Activated CD8-positive, alpha-beta memory T cell treated with anti-CD3 and anti-CD28 coated beads, Interleukin-2, amount 50 U/mL, for 24 hours (primary cell): ENCODE data around the gene KRT17.
A peak's percentile ranks its signal among the peaks of the same experiment; 100 is the strongest.

Experiments used
- DNase-seq: peaks from one replicate; pipeline ENCODE4 v3.0.0-alpha.2; 2020; ENCODE audit errors: extremely low read depth

KRT17 gene

DNA sequence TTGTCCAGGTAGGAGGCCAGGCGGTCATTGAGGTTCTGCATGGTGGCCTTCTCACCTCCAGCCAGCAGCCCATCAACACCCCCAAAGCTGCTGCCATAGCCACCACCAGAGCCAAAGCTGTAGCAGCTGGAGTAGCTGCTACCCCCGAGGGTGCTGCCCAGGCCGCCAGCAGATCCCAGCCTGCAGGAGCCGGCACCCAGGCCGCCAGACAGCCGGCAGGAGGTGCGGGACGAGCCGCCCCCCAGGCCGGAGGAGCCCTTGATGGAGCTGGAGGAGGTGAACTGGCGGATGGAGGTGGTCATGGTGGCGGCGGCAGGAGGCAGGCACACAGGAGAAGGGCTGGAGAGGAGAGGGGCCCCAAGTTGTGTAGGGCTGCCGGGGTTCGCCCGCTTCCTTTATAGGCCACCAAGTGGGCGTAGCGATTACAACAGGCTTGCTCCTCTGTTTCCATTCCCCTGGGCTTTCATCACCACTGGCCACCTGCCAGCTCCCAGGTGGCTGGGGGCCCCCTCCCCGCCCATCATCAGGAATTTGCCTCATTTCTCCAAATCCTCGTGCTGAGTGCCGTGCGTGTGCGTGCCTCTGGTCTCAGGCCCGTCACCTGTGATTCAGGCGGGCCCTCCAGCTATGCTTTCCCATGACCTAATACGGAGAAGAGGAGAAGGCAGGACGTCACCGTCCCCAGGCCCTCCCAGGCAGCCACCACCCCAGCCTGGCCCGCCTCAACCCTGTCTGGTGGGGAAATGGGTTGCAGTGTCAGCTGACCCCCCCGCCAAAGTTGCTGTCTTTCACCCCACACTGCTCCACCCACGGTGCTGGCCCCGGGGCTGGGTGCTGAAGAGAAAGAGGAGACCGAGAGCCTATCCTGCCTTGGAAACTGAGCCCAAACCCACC is at the start of gene KRT17:
Gene KRT17 (minus strand): TSS at position 368 of the 894 bp plus-strand sequence. CDS start 66 bp downstream, at position 302.
- no peak for DNase-seq

DNA sequence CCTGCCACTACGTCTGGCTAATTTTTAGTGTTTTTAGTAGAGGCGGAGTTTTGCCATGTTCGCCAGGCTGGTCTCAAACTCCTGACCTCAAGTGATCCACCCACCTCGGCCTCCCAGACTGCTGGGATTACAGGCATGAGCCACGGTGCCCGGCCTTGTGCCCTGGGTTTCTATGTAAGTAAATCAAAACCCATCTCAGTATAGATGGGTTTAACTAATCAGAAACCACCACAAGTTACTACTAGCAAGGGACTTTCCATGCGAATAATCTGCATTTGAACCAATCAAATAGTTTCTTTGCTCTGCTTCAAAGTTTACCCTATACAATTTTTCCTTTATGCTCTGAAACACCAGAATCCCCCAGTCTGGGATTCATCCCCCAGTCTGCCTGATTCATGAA is 47.8 kb upstream of the KRT17 start:
- no peak for DNase-seq

DNA sequence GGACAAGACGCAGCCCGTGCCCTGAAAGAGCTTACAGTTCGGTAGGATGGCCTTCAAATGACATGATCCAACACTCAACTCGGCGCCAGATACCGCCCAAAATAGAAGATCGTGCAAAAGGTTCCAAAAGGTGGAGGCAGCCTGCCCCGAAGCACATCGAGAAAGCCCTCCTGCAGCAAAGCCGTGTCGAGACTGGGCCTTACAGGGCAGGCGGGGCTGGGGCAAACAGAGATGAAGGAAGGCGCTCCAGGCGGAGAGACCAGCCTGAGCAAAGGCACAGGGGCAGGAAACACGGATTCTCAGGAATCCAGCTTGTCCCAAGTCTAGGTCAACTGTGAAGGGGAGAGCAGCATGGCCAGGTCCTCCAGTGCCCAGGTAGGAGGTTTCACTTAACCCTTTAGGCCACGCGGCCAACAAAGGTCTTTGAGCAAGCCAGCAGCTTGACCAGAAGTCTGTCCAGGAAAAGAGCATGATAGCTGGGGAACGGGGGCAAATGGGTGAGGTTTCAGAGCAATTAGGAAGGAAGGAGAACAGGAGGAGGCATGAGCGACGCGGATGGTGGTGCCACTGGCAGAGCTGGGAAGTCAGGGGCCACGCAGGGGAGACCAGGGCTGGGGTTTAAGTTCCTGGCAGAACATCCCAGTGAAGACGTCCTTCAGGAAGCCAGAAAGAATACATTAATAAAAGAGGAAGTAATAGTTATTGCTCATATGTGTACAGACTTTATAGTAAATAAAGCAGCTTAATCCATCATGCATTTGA is 43.1 kb upstream of the KRT17 start:
- no peak for DNase-seq

DNA sequence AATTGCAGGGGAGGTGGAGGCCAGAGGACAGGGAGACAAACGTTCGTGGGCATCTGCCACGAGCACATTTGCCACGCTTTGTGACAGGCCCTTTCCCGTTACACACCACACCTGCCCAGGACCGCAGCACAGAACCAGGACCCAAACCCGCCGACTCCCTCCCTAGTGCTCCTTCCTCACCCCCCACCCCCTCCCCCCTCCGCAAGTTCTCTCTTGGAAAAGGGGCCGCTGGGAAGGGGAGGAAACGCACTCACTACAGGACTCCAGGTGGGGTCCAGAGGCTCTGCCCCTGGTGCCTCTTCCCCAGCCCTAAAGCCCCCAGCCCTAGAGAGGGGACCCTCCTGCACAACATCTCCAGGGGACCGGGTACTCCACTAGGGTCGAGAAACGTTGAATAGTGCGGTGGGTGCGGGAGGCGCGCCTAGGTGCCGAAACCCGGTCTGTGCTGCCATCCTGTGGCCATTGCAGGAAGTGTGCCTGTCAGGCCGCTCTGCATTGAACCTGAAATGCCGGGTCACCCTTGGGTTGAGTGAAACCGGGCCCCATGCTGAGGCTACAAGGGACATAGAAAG is 42.4 kb upstream of the KRT17 start:
- DNase-seq: peak; percentile 70

DNA sequence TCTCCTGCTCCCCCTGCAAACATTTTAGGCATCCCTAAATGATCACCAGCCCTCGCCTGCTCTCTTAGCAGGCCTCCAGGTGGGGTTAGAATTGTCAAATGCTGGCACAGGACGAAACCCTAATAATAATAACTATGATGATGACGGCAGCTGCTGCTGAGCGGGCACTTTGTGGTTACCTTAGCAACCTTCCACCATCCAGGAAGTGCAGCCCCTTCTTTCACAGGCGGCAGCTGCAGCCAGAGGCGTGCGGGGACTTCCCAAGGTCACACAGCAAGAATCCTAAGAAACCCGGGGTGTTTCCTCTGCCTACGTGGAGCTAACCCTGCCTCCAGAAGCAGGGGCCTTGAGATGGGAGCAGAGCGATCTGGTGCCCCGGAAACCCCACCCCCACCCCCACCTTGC is 41.9 kb upstream of the KRT17 start:
- peak; percentile 39 for DNase-seq

DNA sequence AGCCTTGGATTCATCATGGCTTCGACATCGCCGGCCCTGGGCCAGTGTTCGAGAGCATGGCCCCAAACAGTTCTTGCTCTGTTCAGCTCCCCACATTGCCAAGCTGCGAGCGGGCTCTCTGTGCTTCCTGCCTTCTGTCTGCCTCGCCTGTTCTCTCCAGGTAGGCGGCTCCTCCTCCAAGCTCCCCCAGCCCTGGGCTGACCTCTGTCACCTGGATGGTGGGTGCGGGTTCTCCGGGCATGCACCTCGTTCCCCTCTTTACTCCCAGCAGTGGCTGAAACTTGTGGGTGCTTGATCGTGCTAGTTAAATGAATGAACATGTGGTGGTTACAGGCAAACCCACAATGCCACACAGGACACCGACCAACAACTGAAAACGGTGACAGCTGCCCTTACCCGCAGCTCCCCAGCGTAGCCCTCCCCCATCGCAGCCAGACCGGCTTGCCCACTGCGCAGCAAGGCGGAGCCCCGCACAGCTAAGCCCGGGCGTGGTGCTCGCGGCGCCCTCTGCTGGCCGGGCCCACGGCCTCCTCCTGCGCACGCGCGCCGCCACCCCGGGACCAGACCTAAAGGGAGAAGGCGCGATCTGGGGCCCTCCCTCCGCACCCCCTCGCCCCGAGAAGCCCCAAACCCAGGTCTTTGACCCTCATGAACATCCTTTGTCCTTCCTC is 41.3 kb upstream of the KRT17 start:
- peak; percentile 59 for DNase-seq

DNA sequence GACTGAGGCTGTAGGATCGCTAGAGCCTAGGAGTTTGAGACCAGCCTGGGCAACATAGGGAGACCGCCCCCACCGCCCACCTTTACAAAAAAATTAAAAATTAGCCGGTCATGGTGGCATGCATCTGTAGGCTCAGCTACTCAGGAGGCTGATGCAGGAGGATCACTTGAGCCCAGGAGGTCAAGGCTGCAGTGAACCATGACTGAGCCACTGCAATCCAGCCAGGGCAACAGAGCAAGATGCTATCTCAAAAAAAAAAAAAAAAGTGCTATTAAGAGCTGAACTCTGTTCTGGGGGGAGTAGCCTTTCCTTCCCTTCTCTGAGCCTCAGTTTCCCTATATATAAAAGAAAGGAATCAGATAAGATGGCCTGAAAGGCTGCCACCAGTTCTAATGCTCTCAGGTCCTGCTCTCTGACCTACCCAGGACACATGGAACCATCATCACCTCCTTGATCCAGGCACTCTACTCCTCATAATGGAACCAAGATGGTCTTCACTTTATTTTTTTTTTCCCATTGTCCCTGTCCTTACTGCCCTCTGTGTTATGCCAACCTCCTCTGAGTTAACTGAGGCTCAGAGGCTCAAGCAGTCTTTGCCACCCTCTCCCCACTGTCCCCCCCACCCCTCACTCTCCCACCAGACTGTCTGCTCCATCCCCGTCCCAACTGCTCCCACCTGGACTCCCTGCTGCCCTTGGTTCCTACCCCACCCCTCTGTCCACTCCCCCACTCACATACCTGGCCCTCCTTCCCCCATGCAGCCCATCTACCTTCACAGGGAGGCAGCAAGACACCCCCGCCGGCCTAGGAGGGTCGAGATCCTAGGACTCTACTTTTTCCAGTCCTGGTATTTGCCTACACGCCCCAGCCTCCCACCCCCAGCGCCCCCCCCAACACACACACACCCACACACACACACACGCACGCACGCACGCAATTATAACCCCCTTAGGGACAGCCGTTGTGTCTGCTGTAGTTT is 40.5 kb upstream of the KRT17 start:
- DNase-seq: no peak

DNA sequence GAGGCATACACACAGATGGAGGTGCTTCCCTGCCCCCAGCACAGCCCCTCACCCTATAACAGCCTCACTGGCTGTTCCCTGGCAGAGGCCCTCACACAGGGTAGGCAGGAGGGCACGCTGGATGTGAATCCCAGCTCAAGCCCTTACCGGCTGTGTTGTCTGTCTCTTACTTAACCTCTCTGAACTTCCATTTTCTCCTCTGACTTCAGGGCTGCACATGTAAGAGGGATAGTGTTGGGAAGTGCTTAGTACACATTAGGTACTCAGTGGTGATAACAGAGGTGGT is 39.7 kb upstream of the KRT17 start:
- DNase-seq: no peak

DNA sequence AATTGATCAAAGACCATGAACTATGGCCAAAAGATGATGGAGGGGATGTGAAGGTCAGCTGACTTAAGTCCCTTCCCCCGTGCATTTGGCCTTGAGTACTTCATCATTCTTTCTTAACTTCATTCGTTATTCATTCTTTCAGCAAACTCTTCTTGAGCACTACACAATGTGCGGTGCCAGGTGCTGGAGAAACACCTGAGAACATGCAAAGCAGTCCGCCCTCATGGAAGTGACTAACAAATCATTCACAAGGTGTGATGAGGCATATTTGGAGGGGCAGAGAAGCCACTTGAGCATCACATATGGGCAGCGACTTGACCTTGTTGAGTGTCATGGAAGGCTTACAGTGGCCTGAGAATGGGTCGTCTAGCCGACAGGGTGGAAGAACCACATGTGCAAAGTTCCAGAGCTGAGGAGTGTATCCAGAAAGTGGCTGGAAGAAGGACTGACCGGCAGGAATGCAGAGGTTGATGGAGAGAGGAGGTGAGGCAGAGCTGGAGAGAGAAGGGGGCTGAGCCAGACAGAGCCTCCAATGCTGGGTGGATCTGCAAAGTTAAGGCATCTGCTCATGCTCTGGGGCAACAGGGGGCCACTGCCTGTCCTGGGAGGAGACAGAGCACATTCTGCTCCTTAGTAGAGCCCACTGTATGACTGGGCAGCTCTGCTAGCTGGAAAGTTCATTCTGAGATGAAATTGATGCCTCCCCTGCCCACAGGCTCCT is 39.2 kb upstream of the KRT17 start:
- no peak for DNase-seq

DNA sequence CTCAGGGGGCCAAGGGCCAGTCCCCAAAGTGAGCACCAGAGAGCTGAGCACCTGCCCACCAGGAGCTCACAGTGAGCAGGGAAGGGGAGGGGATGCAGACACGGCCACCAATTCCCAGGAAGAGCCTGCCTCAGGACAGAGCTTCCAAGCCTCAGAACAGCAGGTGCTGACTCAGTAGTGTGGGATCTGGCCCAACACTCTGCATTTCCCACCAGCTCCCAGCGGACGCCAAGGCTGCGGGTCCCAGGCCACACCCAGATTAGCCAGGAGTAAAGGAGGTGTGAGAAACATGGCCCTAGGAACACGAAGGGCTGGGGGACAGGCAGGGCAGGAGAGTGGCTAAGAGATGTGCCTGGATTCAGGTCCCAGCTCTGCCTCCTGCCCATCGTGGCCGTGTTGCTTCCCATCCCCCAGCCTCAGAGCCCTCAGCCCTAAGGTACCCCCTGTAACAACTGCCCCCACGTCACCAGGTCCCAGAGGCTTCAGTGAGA is 35.9 kb upstream of the KRT17 start:
- DNase-seq: no peak

DNA sequence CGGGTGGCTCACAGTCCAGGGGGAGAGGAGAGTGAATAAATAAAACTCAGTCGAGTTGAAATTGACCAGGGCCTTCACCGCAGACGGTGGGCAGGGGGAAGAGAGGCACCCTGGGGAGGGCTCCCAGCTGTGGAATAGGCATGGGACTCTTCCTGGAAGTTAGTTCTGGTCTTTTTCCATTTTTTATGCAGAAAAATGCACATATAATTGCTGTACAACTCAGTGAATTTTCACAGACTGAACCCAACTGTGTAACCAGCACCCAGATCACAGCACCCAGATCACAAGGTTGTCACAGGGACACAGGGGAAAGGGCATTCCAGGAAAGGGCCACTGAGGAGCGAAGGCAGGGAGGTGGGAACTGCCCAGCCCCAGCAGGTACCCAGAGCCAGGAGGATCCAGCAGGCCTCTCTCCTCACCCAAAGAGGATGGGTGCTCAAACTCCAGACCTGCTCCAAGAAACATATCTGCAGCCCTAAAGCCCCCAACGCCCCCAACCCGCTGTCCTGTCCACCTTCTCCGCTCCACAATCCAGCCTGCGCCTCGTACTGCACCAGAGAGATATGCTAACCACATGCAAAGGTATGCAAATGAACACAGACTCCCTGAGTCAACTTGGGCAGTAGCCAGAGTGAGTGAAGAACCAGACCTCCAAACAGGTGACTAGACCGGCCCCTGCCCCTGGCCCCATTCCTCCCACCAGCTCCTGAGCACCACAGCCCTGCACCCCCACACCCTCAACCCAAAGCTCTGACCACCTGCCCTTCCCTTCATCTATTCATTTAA is 35.2 kb upstream of the KRT17 start:
- no peak for DNase-seq

DNA sequence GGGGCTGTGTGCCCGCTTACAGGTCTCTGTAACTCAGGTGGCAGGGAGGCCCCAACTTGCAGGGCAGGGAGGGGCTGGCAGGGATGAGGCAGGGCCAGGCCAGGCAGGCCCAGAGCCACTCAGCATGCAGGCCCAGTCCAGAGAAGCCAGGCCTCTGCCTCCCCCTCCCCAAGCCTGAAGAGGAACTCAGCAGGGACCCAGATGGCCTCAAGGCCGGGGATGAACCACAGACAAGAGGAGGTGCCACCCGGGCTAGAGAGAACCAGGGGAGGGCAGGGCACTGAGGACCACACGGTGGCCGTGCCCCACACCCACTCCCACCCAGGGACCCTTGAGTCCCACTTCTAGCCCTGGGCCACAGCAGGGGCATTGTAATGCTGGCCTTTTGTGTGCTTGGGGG is 34.5 kb upstream of the KRT17 start:
- DNase-seq: no peak

DNA sequence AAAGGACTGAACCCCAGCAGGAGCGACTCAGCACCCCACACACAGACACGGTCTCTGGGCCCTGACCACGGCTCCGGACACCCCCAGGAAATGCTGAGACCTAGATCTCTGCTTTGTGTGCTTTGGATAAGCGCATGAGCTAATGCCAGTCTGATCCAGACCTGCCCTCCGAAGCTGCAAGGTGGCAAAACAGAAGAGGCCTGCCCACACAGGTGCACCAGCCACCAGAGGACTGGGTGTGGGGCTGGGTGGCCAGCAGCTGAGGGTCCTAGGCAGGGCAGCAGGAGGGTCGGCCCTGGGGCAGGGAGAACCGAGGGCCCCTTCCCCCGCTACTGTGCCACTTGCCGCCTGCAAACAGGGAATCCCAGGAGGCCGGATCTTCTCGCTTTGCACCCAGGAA is 33.6 kb upstream of the KRT17 start:
- no peak for DNase-seq

DNA sequence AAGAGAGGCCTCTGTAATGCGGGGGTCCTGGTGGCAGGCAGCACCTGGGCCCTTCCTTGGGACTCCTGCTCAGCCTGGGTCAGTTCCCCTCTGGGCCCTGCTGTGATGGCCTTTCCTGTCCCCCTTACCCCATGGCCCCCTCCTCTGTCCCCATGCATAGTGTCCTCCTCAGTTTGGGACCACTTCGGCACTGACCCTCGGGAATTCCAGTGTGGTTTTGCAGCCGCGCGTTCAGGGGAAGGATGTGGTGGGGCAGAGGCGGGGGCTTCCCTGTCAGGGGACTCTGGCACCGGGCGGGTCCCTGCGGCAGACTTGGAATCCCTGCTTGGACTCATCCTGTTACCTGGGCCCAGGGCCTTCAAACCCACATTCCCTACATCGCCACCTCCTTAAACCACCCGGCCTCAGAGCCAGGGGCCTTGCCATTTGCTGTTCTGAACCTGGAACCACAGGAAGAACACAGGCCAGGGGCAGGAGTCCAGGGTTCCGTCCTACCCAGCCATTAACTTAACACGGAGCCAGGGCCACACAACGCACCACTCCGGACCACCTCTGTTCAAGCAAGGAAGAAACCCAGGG is 32.9 kb upstream of the KRT17 start:
- DNase-seq: no peak

DNA sequence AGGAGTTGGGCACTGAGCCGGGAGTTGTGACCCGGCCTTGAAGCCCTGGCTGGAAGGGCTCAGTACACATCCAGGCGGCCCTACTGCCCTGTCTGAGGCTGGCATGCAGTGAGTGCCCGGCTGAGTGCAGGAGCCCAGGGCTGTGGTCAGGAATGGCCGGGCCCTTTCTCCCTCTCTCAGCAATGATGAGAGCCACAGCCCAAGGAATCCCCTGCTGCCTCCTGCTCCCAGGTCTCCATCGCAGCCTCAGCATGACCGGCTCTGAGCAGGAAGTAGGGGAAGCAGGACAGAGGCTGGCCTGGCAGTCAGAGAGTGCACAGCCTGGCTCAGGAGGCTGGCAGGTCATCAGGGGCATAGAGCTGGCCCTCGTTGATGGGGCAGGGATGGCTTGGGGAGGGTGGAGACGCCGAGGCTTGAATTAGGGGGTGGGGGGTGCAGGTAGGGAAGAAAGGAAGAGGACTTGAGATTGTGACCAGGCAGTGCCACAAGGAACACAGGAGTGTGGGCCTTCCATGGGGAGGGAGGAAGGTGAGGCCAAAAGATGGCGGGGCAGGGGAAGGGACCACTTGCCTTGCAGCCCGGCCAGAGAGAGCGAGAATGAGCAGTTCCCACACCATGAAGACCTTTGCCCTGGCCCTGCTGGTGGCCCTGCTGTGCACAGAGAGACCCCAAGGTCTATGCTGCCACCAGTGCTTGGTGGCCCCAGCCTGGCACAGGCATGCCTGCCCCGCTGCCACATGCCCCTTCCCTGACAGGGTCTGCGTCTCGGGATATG is 32.1 kb upstream of the KRT17 start:
- no peak for DNase-seq

DNA sequence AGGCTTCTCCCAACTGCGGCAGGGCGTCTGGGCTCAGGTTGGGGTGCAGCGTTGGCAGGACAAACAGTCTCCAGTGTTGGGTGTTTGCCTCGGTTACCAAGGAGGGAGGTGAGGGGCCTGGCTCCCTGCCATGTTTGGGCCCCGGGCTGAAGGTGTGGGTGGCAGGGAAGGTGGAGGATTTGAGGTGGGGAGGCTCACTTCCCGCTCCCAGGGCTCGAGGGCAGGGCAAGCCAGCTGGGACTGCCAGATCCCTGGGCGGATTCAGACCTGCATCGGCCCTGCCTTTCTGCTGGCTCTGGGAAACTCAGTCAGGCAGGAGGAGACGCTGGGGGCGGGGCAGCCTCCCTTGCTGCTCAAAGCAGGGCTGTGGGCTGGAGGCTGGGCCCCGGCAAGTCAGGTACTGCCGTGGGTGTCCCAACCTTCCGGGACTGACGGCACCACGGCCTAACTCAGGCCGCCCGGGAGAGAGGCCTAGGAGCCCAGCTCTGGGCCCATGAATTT is 31.3 kb upstream of the KRT17 start:
- DNase-seq: no peak

DNA sequence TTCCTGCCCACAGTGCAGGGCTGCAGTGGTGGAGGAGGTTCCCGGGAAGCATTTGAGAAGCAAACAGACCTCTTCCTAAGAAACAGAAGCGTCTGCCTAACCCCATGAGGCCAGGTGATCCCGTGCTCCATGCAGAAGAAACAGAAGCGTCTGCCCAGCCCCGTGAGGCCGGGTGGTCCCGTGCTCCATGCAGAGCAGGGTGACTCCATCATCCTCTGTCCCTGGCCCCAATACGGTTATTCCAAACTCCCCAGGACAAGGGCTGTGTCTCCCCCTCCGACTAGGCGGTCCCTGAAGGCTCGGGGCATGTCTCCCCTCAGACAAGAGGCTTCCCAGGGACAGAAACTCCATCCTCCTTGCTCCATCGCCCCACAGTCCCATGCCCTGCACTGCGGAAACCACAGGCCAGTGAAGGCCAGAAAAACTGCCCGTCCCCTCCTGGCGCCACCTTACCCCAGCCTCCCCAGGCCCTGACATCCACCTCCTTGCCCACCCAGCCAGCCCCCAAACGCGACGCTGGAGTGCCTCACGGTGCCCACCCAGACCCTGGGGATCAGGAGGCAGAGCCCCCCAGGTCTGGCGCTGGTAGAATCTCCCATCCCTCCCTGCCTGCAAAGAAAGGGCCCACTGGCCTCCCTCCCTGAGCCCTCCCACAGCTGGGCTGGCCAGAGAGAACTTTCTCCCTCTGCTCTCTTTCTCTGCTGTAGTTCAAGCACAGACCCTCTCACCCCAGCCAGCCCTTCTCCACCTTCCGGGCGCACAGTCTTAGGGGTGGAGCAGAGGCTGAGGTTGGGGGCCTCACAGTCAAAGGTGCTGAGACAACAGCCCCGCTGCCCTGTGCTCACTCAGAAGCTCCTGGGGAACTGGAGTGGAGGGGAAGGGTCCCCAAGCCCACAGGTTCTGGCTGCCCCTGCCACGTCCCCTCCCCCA is 30.6 kb upstream of the KRT17 start:
- DNase-seq: no peak
